Transverse colon (tissue), 4 donors: Measurements from ENCODE around the gene GCNT2. TPM values are rescaled to one million over a fixed set of nuclear protein-coding genes. Genes with fewer than 3 reads are reported as not detected.
"Not testable (repeated sequence)": the region's sequence is repeated elsewhere in the genome, so short reads cannot be mapped to it uniquely, and the experiment has no call there.

Experiments
- DNase-seq: peaks from one replicate; pipeline ENCODE4 v3.0.0-alpha.2; 2019
- H3K27ac ChIP-seq, 4 donors: fragments of 200-600 bp; sonication (generic); 2 replicates each; pipeline ENCODE4 v1.5.1; 2016 to 2018; ENCODE audit warnings: inconsistent platforms in 4 of 4
- H3K27me3 ChIP-seq: fragments of 200-600 bp; sonication (generic); 2 replicates; pipeline ENCODE4 v1.5.1; 2017; ENCODE audit warnings: inconsistent platforms
- H3K36me3 ChIP-seq, 4 donors: fragments of 200-600 bp; sonication (generic); 2 replicates each; pipeline ENCODE4 v1.5.1; 2017 to 2019; ENCODE audit warnings: inconsistent platforms in 4 of 4
- H3K4me1 ChIP-seq, 4 donors: fragments of 200-600 bp; sonication (generic); 2 replicates each; pipeline ENCODE4 v1.5.1; 2017 to 2020; ENCODE audit warnings: inconsistent platforms in 4 of 4
- H3K4me3 ChIP-seq, 4 donors: fragments of 200-600 bp; sonication (generic); 1 replicate in 1 of 4; 2 replicates in 3 of 4; pipeline versions ENCODE4 v1.5.1 to v1.6.1; 2017 to 2019; ENCODE audit warnings: inconsistent platforms in 4 of 4
- H3K9me3 ChIP-seq, 2 donors: fragments of 200-600 bp; sonication (generic); 2 replicates each; pipeline ENCODE4 v1.5.1; 2017 to 2019; ENCODE audit warnings: inconsistent platforms in 2 of 2
- EP300 ChIP-seq: sonication (generic); formaldehyde crosslinking; IDR thresholded peaks from one replicate; pipeline ENCODE4 v1.6.1; 2017; ENCODE audit warnings: antibody characterized with exemption, low read depth
- POLR2A ChIP-seq: fragments of 450-650 bp; IDR thresholded peaks from one replicate; pipeline ENCODE4 v1.6.1; 2016; ENCODE audit warnings: antibody characterized with exemption, mild to moderate bottlenecking, moderate library complexity
- POLR2AphosphoS5 ChIP-seq, 3 donors: sonication (generic); formaldehyde crosslinking; IDR thresholded peaks; one replicate each; pipeline ENCODE4 v1.6.1; 2016; ENCODE audit warnings: antibody characterized with exemption in 3 of 3
- whole genome bisulfite sequencing, 2 donors: methylation state at CpG; one replicate each; pipeline ENCODE4 v1.1.5; 2018; ENCODE audit warnings: low coverage in 1 of 2; 5-methylcytosine and 5-hydroxymethylcytosine counted together
- in situ Hi-C, 4 donors: fragments of 200-750 bp; cut with MboI; loops; one replicate each; pipeline versions ENCODE4 v1.15.0 to v1.15.1; 2017; ENCODE audit warnings: low sequenced_read_pairs in 3 of 4, low pct_ligation_motif_present in 1 of 4, low pct_unique_long_range_greater_than_20kb in 1 of 4
- intact Hi-C: fragments of 100-400 bp; cut with DNase I; formaldehyde crosslinking; loops from one replicate; pipeline ENCODE4 v1.15.1; 2023; ENCODE audit warnings: low total_unique reads
- total RNA-seq, 4 donors: library from RNA; depleted of rRNA; stranded (reverse); fragments of >200 nt; gene quantifications; one replicate each; pipeline ENCODE4 v1.1.0, GENCODE V29; 2016
- TF ChIP-seq, protein P1 (sequence below), 5 experiments: fragments of 200-600 bp in 3 of 5; fragments of 450-650 bp in 2 of 5; sonication (generic) in 3 of 5; IDR thresholded peaks; 1 replicate in 2 of 5; 2 replicates in 3 of 5; pipeline ENCODE4 v1.5.1; 2016 to 2017; ENCODE audit warnings: antibody characterized with exemption in 5 of 5, inconsistent platforms in 3 of 5, mild to moderate bottlenecking in 2 of 5, moderate library complexity in 1 of 5

GCNT2 gene
- total RNA-seq, 4 donors from 2014 or later: 18.7 to 53.4 (median 31.3) TPM

- Histone ChIP-seq H3K27ac (no peak overlapping the region), H3K4me1 (no peaks in the 10 kb centered on the region), H3K9me3 (no peaks in the 10 kb centered on the region), H3K4me3 (no peak overlapping the region), H3K36me3 (no peaks in the 10 kb centered on the region), H3K27me3 (peaks cover 7% of the 10 kb centered on the region)
- no peak for DNase-seq
- in situ Hi-C loops (loop anchor here (25.0 kb wide), 2 partner anchors 296 to 571 kb away; no protein-coding TSS in a partner anchor), intact Hi-C loops (no loop called here)
- TF ChIP-seq POLR2AphosphoS5 (IDR thresholded peaks at IDR 0.05) (no peak), EP300 (no peak), POLR2A (no peak)
- TF ChIP-seq, protein P1, sequence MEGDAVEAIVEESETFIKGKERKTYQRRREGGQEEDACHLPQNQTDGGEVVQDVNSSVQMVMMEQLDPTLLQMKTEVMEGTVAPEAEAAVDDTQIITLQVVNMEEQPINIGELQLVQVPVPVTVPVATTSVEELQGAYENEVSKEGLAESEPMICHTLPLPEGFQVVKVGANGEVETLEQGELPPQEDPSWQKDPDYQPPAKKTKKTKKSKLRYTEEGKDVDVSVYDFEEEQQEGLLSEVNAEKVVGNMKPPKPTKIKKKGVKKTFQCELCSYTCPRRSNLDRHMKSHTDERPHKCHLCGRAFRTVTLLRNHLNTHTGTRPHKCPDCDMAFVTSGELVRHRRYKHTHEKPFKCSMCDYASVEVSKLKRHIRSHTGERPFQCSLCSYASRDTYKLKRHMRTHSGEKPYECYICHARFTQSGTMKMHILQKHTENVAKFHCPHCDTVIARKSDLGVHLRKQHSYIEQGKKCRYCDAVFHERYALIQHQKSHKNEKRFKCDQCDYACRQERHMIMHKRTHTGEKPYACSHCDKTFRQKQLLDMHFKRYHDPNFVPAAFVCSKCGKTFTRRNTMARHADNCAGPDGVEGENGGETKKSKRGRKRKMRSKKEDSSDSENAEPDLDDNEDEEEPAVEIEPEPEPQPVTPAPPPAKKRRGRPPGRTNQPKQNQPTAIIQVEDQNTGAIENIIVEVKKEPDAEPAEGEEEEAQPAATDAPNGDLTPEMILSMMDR (IDR thresholded peaks at IDR 0.05): no peak
- 91 to 97% methylated on average over 17 to 32 of the region's 32 CpGs for WGBS, 2 donors
Observed at GRCh38 chr6:10491463-10491862, 29.7 kb upstream of the GCNT2 start.

DNA sequence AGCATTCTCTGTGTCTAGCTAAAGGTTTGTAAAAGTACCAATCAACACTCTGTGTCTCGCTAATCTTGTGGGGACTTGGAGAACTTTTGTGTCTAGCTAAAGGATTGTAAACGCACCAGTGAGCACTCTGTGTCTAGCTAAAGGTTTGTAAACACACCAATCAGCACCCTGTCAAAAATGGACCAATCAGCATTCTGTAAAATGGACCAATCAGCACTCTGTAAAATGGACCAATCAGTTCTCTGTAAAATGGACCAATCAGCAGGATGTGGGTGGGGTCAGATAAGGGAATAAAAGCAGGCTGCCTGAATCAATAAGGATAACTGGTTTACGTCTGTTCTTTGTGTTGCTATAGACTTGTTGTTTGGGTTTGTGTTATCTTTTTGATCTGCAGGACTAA, 29.2 kb upstream of the GCNT2 start:
- H3K4me1 ChIP-seq, H3K36me3 ChIP-seq, H3K4me3 ChIP-seq, H3K9me3 ChIP-seq, H3K27me3 ChIP-seq, H3K27ac ChIP-seq, DNase-seq, intact Hi-C loops: not testable (repeated sequence)
- in situ Hi-C loops: loop anchor here (25.0 kb wide), 2 partner anchors 295 to 570 kb away; no protein-coding TSS in a partner anchor
- WGBS, 2 donors: 80 to 87% methylated on average over 3 of the region's 3 CpGs

DNA sequence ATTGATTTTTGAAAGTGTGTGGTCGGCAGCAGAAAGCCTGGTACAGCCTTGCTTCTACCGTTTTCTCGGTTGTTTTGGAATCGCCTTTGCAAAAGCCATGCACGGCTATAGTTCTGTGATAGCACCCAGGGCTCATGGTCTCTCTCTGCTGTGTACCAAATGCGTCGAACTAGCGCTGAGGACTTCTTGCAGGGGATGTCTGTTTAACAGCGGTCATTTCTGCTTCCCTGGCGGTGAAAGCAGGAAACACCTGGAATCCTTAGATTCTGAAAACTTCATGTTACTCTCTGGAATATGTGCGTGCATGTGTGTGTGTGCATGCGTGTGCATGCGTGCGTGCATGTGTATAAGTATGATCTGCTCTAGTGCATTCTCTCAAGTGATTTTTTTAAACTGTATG, 26.1 kb upstream of the GCNT2 start:
- Histone ChIP-seq H3K27me3 (peaks cover 13% of the 10 kb centered on the region), H3K36me3 (no peaks in the 10 kb centered on the region), H3K4me3 (no peak overlapping the region), H3K27ac (no peak overlapping the region), H3K4me1 (no peaks in the 10 kb centered on the region), H3K9me3 (no peaks in the 10 kb centered on the region)
- intact Hi-C loops: no loop called here
- no peak for TF ChIP-seq POLR2A
- TF ChIP-seq EP300: no peak
- no peak for TF ChIP-seq POLR2AphosphoS5 (IDR thresholded peaks at IDR 0.05)
- TF ChIP-seq, protein P1 (IDR thresholded peaks at IDR 0.05): no peak
- 76 to 90% methylated on average over 4 to 13 of the region's 14 CpGs for WGBS, 2 donors
- no peak for DNase-seq
- in situ Hi-C loops: loop anchor here (25.0 kb wide), 2 partner anchors 292 to 567 kb away; no protein-coding TSS in a partner anchor

GRCh38 chr6:10505529-10505928, 15.6 kb upstream of the GCNT2 start:
- 80% methylated on average over 6 of the region's 6 CpGs; no CpG with 5 or more reads in 1 of the 2 donors for WGBS, 2 donors
- intact Hi-C loops (no loop called here), in situ Hi-C loops (loop anchor here in 1 of 4 donors (10.0 kb wide), 1 partner anchor 299 kb away; no protein-coding TSS in a partner anchor)
- Histone ChIP-seq H3K27me3 (peaks cover 3% of the 10 kb centered on the region), H3K36me3 (no peaks in the 10 kb centered on the region), H3K27ac (no peak overlapping the region), H3K4me1 (no peaks in the 10 kb centered on the region), H3K9me3 (no peaks in the 10 kb centered on the region), H3K4me3 (no peak overlapping the region)
- TF ChIP-seq POLR2A: no peak
- TF ChIP-seq POLR2AphosphoS5 (IDR thresholded peaks at IDR 0.05): no peak
- no peak for TF ChIP-seq EP300
- TF ChIP-seq, protein P1 (IDR thresholded peaks at IDR 0.05): no peak
- no peak for DNase-seq

DNA sequence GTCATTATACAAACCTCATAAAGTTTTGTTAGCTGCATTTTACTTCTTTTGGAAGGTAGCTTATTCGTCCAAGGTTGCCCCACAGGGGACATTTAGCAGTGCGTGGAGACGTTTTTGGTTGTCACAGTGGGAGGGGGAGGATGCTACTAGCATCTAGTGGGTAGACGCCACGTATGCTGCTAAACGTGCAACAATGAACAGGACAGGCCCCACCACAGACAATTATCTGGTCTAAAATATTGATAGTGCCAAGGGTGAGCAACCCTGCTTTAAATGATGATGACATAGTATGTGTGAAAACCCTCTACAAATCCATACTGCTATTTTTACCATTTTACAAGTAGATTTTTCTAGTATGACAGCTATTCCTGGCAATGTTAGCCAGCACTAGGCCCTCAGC, 13.9 kb upstream of the GCNT2 start:
- in situ Hi-C loops: loop anchor here in 1 of 4 donors (10.0 kb wide), 1 partner anchor 298 kb away; no protein-coding TSS in a partner anchor

More for the DNA sequence above, 13.9 kb upstream of the GCNT2 start:
- 74 to 76% methylated on average over 5 to 6 of the region's 6 CpGs for WGBS, 2 donors
- TF ChIP-seq POLR2A: no peak
- TF ChIP-seq, protein P1 (IDR thresholded peaks at IDR 0.05): no peak
- no peak for TF ChIP-seq POLR2AphosphoS5 (IDR thresholded peaks at IDR 0.05)
- no peak for TF ChIP-seq EP300
- intact Hi-C loops: no loop called here
- Histone ChIP-seq H3K36me3 (no peaks in the 10 kb centered on the region), H3K9me3 (no peaks in the 10 kb centered on the region), H3K4me3 (no peak overlapping the region), H3K4me1 (peaks cover 0 to 8% (median 5%) of the 10 kb centered on the region in 4 donors), H3K27ac (no peak overlapping the region), H3K27me3 (peaks cover 2% of the 10 kb centered on the region)
- DNase-seq: no peak
